SHP77 (cell line): Measurements from ENCODE around the gene GCH1.

Experiments used
- DNase-seq, 2 experiments: peaks; one replicate each; lab custom pipeline; 2025; lab: John Stamatoyannopoulos, UW

The GCH1 gene

GRCh38 chr14:54866588-54866987, 36.0 kb downstream of the GCH1 start:
- no peak for DNase-seq

GRCh38 chr14:54864526-54864925, 38.1 kb downstream of the GCH1 start:
- DNase-seq, result no peak

GRCh38 chr14:54857830-54858269, 44.8 kb downstream of the GCH1 start:
- DNase-seq, result no peak

- no peak for DNase-seq
These were observed 46.5 kb downstream of the GCH1 start for GRCh38 chr14:54856152-54856551.

GRCh38 chr14:54854181-54854580, 48.4 kb downstream of the GCH1 start:
- no peak for DNase-seq

- DNase-seq, result no peak
These were observed 49.3 kb downstream of the GCH1 start for GRCh38 chr14:54853339-54853738.

GRCh38 chr14:54852215-54852614, 50.4 kb downstream of the GCH1 start:
- DNase-seq, result no peak

GRCh38 chr14:54848910-54849309, 53.7 kb downstream of the GCH1 start:
- DNase-seq, result no peak

- no peak for DNase-seq
These were observed 57.0 kb downstream of the GCH1 start for GRCh38 chr14:54845641-54846040.

GRCh38 chr14:54844479-54844878, 58.1 kb downstream of the GCH1 start:
- DNase-seq, result no peak

GRCh38 chr14:54840798-54841197, 61.8 kb downstream of the GCH1 start:
- no peak for DNase-seq

- DNase-seq, result no peak
These were observed 62.3 kb downstream of the GCH1 start for GRCh38 chr14:54840336-54840735.

GRCh38 chr14:54839701-54840119, 62.9 kb downstream of the GCH1 start:
- no peak for DNase-seq

- no peak for DNase-seq
These were observed 63.6 kb downstream of the GCH1 start for GRCh38 chr14:54838931-54839512.

GRCh38 chr14:54837508-54838149, 65.0 kb downstream of the GCH1 start:
- no peak for DNase-seq

GRCh38 chr14:54836231-54836630, 66.4 kb downstream of the GCH1 start:
- DNase-seq, result no peak

- no peak for DNase-seq
These were observed 67.9 kb downstream of the GCH1 start for GRCh38 chr14:54834727-54835126.

- DNase-seq, result no peak
These were observed 68.5 kb downstream of the GCH1 start for GRCh38 chr14:54834081-54834480.

GRCh38 chr14:54830650-54831049, 72.0 kb downstream of the GCH1 start:
- DNase-seq, result no peak

- no peak for DNase-seq
These were observed 73.0 kb downstream of the GCH1 start for GRCh38 chr14:54829486-54830224.

- DNase-seq, result no peak
These were observed 74.6 kb downstream of the GCH1 start for GRCh38 chr14:54828037-54828436.

- DNase-seq, result no peak
These were observed 78.7 kb downstream of the GCH1 start for GRCh38 chr14:54823757-54824549.
